ENCODE results near the gene MAGI1. TPM values are rescaled to one million over a fixed set of nuclear protein-coding genes. Genes with fewer than 3 reads are reported as not detected.

The MAGI1 gene
- total RNA-seq, 2 donors from 2014 or later: 38.6 to 45.1 TPM

GRCh38 chr3:65560133-65560532, 478.6 kb downstream of the MAGI1 start:
- no peak for DNase-seq
- no peaks in the 10 kb centered on the region for H3K27me3 Mint-ChIP-seq (ENCODE audit: insufficient read depth)
- no peak overlapping the region for H3K27ac ChIP-seq (ENCODE audit: low read depth, low read length)
- H3K9ac ChIP-seq (ENCODE audit: extremely low read depth, low read length, poor library complexity, severe bottlenecking): no peak overlapping the region
- H3K9me3 ChIP-seq (ENCODE audit: control insufficient read depth, low read length): no peaks in the 10 kb centered on the region
- H3K36me3 Mint-ChIP-seq (ENCODE audit: low read depth): no peaks in the 10 kb centered on the region
- no peaks in the 10 kb centered on the region for H3K9me3 Mint-ChIP-seq
- no peak overlapping the region for H3K4me3 Mint-ChIP-seq
- no peak overlapping the region for H3K4me3 ChIP-seq (ENCODE audit: low read length)
- no peaks in the 10 kb centered on the region for H3K4me1 ChIP-seq (ENCODE audit: control insufficient read depth, insufficient read depth, low read length)
- TF ChIP-seq CTCF (conservative IDR thresholded peaks at IDR 0.05): no peak
- H3K27me3 ChIP-seq (ENCODE audit: control insufficient read depth, insufficient read depth, low read length, poor library complexity, severe bottlenecking): no peaks in the 10 kb centered on the region
- no peaks in the 10 kb centered on the region for H3K36me3 ChIP-seq (ENCODE audit: control insufficient read depth, insufficient read depth, low read length)
- 96 to 100% methylated on average over 1 to 4 of the region's 5 CpGs for WGBS, 2 experiments (ENCODE audit: insufficient coverage in 1 of 2, insufficient read length in 1 of 2)
- no peak overlapping the region for H3K27ac Mint-ChIP-seq
- peaks cover 7% of the 10 kb centered on the region for H3K4me1 Mint-ChIP-seq

- H3K4me1 Mint-ChIP-seq: peaks cover 7% of the 10 kb centered on the region
- no peak overlapping the region for H3K4me3 Mint-ChIP-seq
- H3K4me1 ChIP-seq (ENCODE audit: control insufficient read depth, insufficient read depth, low read length): no peaks in the 10 kb centered on the region
- peak; percentile 35 for TF ChIP-seq CTCF (conservative IDR thresholded peaks at IDR 0.05)
- H3K4me3 ChIP-seq (ENCODE audit: low read length): no peak overlapping the region
- no peaks in the 10 kb centered on the region for H3K9me3 Mint-ChIP-seq
- 92 to 95% methylated on average over 6 to 10 of the region's 10 CpGs for WGBS, 2 experiments (ENCODE audit: insufficient coverage in 1 of 2, insufficient read length in 1 of 2)
- no peaks in the 10 kb centered on the region for H3K36me3 ChIP-seq (ENCODE audit: control insufficient read depth, insufficient read depth, low read length)
- H3K27me3 ChIP-seq (ENCODE audit: control insufficient read depth, insufficient read depth, low read length, poor library complexity, severe bottlenecking): no peaks in the 10 kb centered on the region
- no peak overlapping the region for H3K27ac Mint-ChIP-seq
- H3K9ac ChIP-seq (ENCODE audit: extremely low read depth, low read length, poor library complexity, severe bottlenecking): no peak overlapping the region
- no peaks in the 10 kb centered on the region for H3K27me3 Mint-ChIP-seq (ENCODE audit: insufficient read depth)
- no peaks in the 10 kb centered on the region for H3K9me3 ChIP-seq (ENCODE audit: control insufficient read depth, low read length)
- no peak for DNase-seq
- H3K36me3 Mint-ChIP-seq (ENCODE audit: low read depth): no peaks in the 10 kb centered on the region
- no peak overlapping the region for H3K27ac ChIP-seq (ENCODE audit: low read depth, low read length)
These were observed 479.1 kb downstream of the MAGI1 start for GRCh38 chr3:65559643-65560042.

- no peak overlapping the region for H3K27ac ChIP-seq (ENCODE audit: low read depth, low read length)
- H3K27me3 ChIP-seq (ENCODE audit: control insufficient read depth, insufficient read depth, low read length, poor library complexity, severe bottlenecking): no peaks in the 10 kb centered on the region
- Mint-ChIP-seq H3K36me3 (ENCODE audit: low read depth) (no peaks in the 10 kb centered on the region), H3K4me3 (no peak overlapping the region), H3K27ac (no peak overlapping the region), H3K27me3 (ENCODE audit: insufficient read depth) (no peaks in the 10 kb centered on the region), H3K9me3 (no peaks in the 10 kb centered on the region), H3K4me1 (peaks cover 7% of the 10 kb centered on the region)
- no peak for TF ChIP-seq CTCF (conservative IDR thresholded peaks at IDR 0.05)
- no peak overlapping the region for H3K4me3 ChIP-seq (ENCODE audit: low read length)
- no peaks in the 10 kb centered on the region for H3K9me3 ChIP-seq (ENCODE audit: control insufficient read depth, low read length)
- no peaks in the 10 kb centered on the region for H3K4me1 ChIP-seq (ENCODE audit: control insufficient read depth, insufficient read depth, low read length)
- WGBS, 2 experiments (ENCODE audit: insufficient coverage in 1 of 2, insufficient read length in 1 of 2): 82% methylated on average over 1 of the region's 1 CpG; no CpG with 5 or more reads in 1 of the 2 experiments
- no peak overlapping the region for H3K9ac ChIP-seq (ENCODE audit: extremely low read depth, low read length, poor library complexity, severe bottlenecking)
- H3K36me3 ChIP-seq (ENCODE audit: control insufficient read depth, insufficient read depth, low read length): no peaks in the 10 kb centered on the region
- DNase-seq: no peak
These were observed 479.9 kb downstream of the MAGI1 start for GRCh38 chr3:65558826-65559225.
